OCI-LY1 (cell line): ENCODE measurements around the gene AASS.

Experiments used
- EZH2 ChIP-seq: fragments of 200-600 bp; sonication (generic), shearing (Covaris generic); IDR thresholded peaks from 2 replicates; pipeline ENCODE4 v1.8.0; 2017; ENCODE audit warnings: borderline replicate concordance, mixed run types, mild to moderate bottlenecking, antibody characterized with exemption, low read length, moderate library complexity, mixed read lengths
- TF ChIP-seq, protein P1 (sequence below): fragments of 200-600 bp; sonication (generic), shearing (Covaris generic); IDR thresholded peaks from 2 replicates; pipeline ENCODE4 v1.5.1; 2017; ENCODE audit warnings: mild to moderate bottlenecking, antibody characterized with exemption, low read length, moderate library complexity, mixed read lengths

DNA sequence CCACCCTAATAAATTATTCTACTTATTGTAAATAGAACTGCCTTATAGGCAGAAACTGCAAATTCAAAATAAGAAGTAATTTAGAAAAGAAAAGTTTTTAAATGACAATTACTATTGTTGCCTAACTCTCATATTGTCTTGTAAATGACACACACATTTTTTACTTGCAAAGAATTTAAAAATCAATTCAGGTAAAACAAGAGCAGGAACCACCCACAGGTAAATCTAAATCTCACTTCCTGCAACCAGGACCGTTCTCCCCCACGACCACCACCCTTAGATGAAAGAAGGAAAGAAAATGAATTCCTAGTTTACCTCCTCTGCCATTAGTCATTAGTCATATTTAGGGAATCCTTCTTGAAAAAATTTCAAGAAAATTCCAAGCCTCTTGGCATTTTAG, 4.8 kb upstream of the AASS start:
- TF ChIP-seq, protein P1, sequence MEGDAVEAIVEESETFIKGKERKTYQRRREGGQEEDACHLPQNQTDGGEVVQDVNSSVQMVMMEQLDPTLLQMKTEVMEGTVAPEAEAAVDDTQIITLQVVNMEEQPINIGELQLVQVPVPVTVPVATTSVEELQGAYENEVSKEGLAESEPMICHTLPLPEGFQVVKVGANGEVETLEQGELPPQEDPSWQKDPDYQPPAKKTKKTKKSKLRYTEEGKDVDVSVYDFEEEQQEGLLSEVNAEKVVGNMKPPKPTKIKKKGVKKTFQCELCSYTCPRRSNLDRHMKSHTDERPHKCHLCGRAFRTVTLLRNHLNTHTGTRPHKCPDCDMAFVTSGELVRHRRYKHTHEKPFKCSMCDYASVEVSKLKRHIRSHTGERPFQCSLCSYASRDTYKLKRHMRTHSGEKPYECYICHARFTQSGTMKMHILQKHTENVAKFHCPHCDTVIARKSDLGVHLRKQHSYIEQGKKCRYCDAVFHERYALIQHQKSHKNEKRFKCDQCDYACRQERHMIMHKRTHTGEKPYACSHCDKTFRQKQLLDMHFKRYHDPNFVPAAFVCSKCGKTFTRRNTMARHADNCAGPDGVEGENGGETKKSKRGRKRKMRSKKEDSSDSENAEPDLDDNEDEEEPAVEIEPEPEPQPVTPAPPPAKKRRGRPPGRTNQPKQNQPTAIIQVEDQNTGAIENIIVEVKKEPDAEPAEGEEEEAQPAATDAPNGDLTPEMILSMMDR = no peak
- TF ChIP-seq EZH2 = no peak
